ENCODE results near the gene MYO9A.
"Not testable (repeated sequence)": the region's sequence is repeated elsewhere in the genome, so short reads cannot be mapped to it uniquely, and the experiment has no call there.

Gene MYO9A

GRCh38 chr15:71858232-71858631 is 259.7 kb downstream of the MYO9A start:
- H3K36me3 ChIP-seq (ENCODE audit: control insufficient read depth, insufficient read depth, low read length); H3K79me2 ChIP-seq (ENCODE audit: control insufficient read depth, insufficient read depth, low read length); H4K5ac ChIP-seq (ENCODE audit: low read length); H3K18ac ChIP-seq (ENCODE audit: low read length); H3K4me1 ChIP-seq (ENCODE audit: control insufficient read depth, low read depth, low read length); H2BK120ac ChIP-seq (ENCODE audit: low read depth, low read length); H2AK5ac ChIP-seq (ENCODE audit: low read length); DNase-seq; H2BK5ac ChIP-seq (ENCODE audit: low read length); H4K8ac ChIP-seq (ENCODE audit: low read depth, low read length); H3K4me2 ChIP-seq (ENCODE audit: low read length); H3K27me3 ChIP-seq (ENCODE audit: insufficient read depth, low read length, poor library complexity); H3K4ac ChIP-seq (ENCODE audit: low read depth, low read length); H3K79me1 ChIP-seq (ENCODE audit: low read length); H3K27ac ChIP-seq (ENCODE audit: low read depth, low read length); H3K9ac ChIP-seq (ENCODE audit: low read length); H2BK15ac ChIP-seq (replicated peaks; ENCODE audit: low read depth); H3K56ac ChIP-seq (ENCODE audit: low read length); H3K23ac ChIP-seq (ENCODE audit: low read length); H3K4me3 ChIP-seq (ENCODE audit: low read length): not testable (repeated sequence)
- no CpG with 5 or more reads among the region's 4 CpGs for WGBS (ENCODE audit: extremely low coverage, insufficient coverage, low lambda C conversion rate)

GRCh38 chr15:71853543-71853942 is 264.4 kb downstream of the MYO9A start:
- Histone ChIP-seq H3K4me3 (ENCODE audit: low read length) (no peak overlapping the region), H2AK5ac (ENCODE audit: low read length) (no peak overlapping the region), H2BK5ac (ENCODE audit: low read length) (no peak overlapping the region), H4K8ac (ENCODE audit: low read depth, low read length) (no peak overlapping the region), H3K4me2 (ENCODE audit: low read length) (no peak overlapping the region), H3K23ac (ENCODE audit: low read length) (no peak overlapping the region), H3K27me3 (ENCODE audit: insufficient read depth, low read length, poor library complexity) (no peaks in the 10 kb centered on the region), H3K36me3 (ENCODE audit: control insufficient read depth, insufficient read depth, low read length) (no peaks in the 10 kb centered on the region), H3K18ac (ENCODE audit: low read length) (no peak overlapping the region), H4K5ac (ENCODE audit: low read length) (no peak overlapping the region), H3K79me2 (ENCODE audit: control insufficient read depth, insufficient read depth, low read length) (no peaks in the 10 kb centered on the region), H3K4ac (ENCODE audit: low read depth, low read length) (no peak overlapping the region), H3K79me1 (ENCODE audit: low read length) (no peaks in the 10 kb centered on the region), H3K9ac (ENCODE audit: low read length) (no peak overlapping the region), H3K27ac (ENCODE audit: low read depth, low read length) (no peak overlapping the region), H2BK15ac (replicated peaks; ENCODE audit: low read depth) (no peak overlapping the region), H3K56ac (ENCODE audit: low read length) (no peak overlapping the region), H3K4me1 (ENCODE audit: control insufficient read depth, low read depth, low read length) (no peaks in the 10 kb centered on the region), H2BK120ac (ENCODE audit: low read depth, low read length) (no peak overlapping the region)
- no peak for DNase-seq
- no CpG with 5 or more reads among the region's 1 CpG for WGBS (ENCODE audit: extremely low coverage, insufficient coverage, low lambda C conversion rate)

GRCh38 chr15:71844916-71845315 is 273.0 kb downstream of the MYO9A start:
- Histone ChIP-seq H3K36me3 (ENCODE audit: control insufficient read depth, insufficient read depth, low read length) (no peaks in the 10 kb centered on the region), H3K79me2 (ENCODE audit: control insufficient read depth, insufficient read depth, low read length) (no peaks in the 10 kb centered on the region), H3K4me3 (ENCODE audit: low read length) (no peak overlapping the region), H3K4me1 (ENCODE audit: control insufficient read depth, low read depth, low read length) (no peaks in the 10 kb centered on the region), H3K27ac (ENCODE audit: low read depth, low read length) (no peak overlapping the region), H3K4ac (ENCODE audit: low read depth, low read length) (no peak overlapping the region), H3K9ac (ENCODE audit: low read length) (no peak overlapping the region), H2BK15ac (replicated peaks; ENCODE audit: low read depth) (no peak overlapping the region), H2BK5ac (ENCODE audit: low read length) (no peak overlapping the region), H2AK5ac (ENCODE audit: low read length) (no peak overlapping the region), H3K4me2 (ENCODE audit: low read length) (no peak overlapping the region), H3K56ac (ENCODE audit: low read length) (no peak overlapping the region), H3K79me1 (ENCODE audit: low read length) (no peaks in the 10 kb centered on the region), H3K23ac (ENCODE audit: low read length) (no peak overlapping the region), H2BK120ac (ENCODE audit: low read depth, low read length) (no peak overlapping the region), H3K18ac (ENCODE audit: low read length) (no peak overlapping the region), H3K27me3 (ENCODE audit: insufficient read depth, low read length, poor library complexity) (peaks cover 2% of the 10 kb centered on the region), H4K5ac (ENCODE audit: low read length) (no peak overlapping the region), H4K8ac (ENCODE audit: low read depth, low read length) (no peak overlapping the region)
- no CpG with 5 or more reads among the region's 2 CpGs for WGBS (ENCODE audit: extremely low coverage, insufficient coverage, low lambda C conversion rate)
- no peak for DNase-seq

GRCh38 chr15:71841563-71841962 is 276.4 kb downstream of the MYO9A start:
- Histone ChIP-seq H3K4me3 (ENCODE audit: low read length) (no peak overlapping the region), H3K9ac (ENCODE audit: low read length) (no peak overlapping the region), H3K23ac (ENCODE audit: low read length) (no peak overlapping the region), H2BK5ac (ENCODE audit: low read length) (no peak overlapping the region), H3K18ac (ENCODE audit: low read length) (no peak overlapping the region), H2BK15ac (replicated peaks; ENCODE audit: low read depth) (no peak overlapping the region), H2AK5ac (ENCODE audit: low read length) (no peak overlapping the region), H4K8ac (ENCODE audit: low read depth, low read length) (no peak overlapping the region), H3K36me3 (ENCODE audit: control insufficient read depth, insufficient read depth, low read length) (no peaks in the 10 kb centered on the region), H3K27ac (ENCODE audit: low read depth, low read length) (no peak overlapping the region), H4K5ac (ENCODE audit: low read length) (no peak overlapping the region), H3K4ac (ENCODE audit: low read depth, low read length) (no peak overlapping the region), H3K56ac (ENCODE audit: low read length) (no peak overlapping the region), H3K27me3 (ENCODE audit: insufficient read depth, low read length, poor library complexity) (peaks cover 2% of the 10 kb centered on the region), H3K79me2 (ENCODE audit: control insufficient read depth, insufficient read depth, low read length) (no peaks in the 10 kb centered on the region), H2BK120ac (ENCODE audit: low read depth, low read length) (no peak overlapping the region), H3K4me1 (ENCODE audit: control insufficient read depth, low read depth, low read length) (no peaks in the 10 kb centered on the region), H3K79me1 (ENCODE audit: low read length) (no peaks in the 10 kb centered on the region), H3K4me2 (ENCODE audit: low read length) (no peak overlapping the region)
- no CpG with 5 or more reads among the region's 3 CpGs for WGBS (ENCODE audit: extremely low coverage, insufficient coverage, low lambda C conversion rate)
- DNase-seq, result peak; percentile 10

- Histone ChIP-seq H3K18ac (ENCODE audit: low read length) (no peak overlapping the region), H2AK5ac (ENCODE audit: low read length) (no peak overlapping the region), H3K27ac (ENCODE audit: low read depth, low read length) (no peak overlapping the region), H4K5ac (ENCODE audit: low read length) (no peak overlapping the region), H3K56ac (ENCODE audit: low read length) (no peak overlapping the region), H4K8ac (ENCODE audit: low read depth, low read length) (no peak overlapping the region), H3K79me2 (ENCODE audit: control insufficient read depth, insufficient read depth, low read length) (no peaks in the 10 kb centered on the region), H3K27me3 (ENCODE audit: insufficient read depth, low read length, poor library complexity) (no peaks in the 10 kb centered on the region), H3K79me1 (ENCODE audit: low read length) (no peaks in the 10 kb centered on the region), H3K23ac (ENCODE audit: low read length) (no peak overlapping the region), H2BK15ac (replicated peaks; ENCODE audit: low read depth) (no peak overlapping the region), H3K9ac (ENCODE audit: low read length) (no peak overlapping the region), H3K4me2 (ENCODE audit: low read length) (no peak overlapping the region), H3K4me3 (ENCODE audit: low read length) (no peak overlapping the region), H3K4ac (ENCODE audit: low read depth, low read length) (no peak overlapping the region), H3K4me1 (ENCODE audit: control insufficient read depth, low read depth, low read length) (no peaks in the 10 kb centered on the region), H3K36me3 (ENCODE audit: control insufficient read depth, insufficient read depth, low read length) (no peaks in the 10 kb centered on the region), H2BK5ac (ENCODE audit: low read length) (no peak overlapping the region), H2BK120ac (ENCODE audit: low read depth, low read length) (no peak overlapping the region)
- DNase-seq, result no peak
- no CpG with 5 or more reads among the region's 2 CpGs for WGBS (ENCODE audit: extremely low coverage, insufficient coverage, low lambda C conversion rate)
Measured at GRCh38 chr15:71830981-71831380, 287.0 kb downstream of the MYO9A start.

- Histone ChIP-seq H3K56ac (ENCODE audit: low read length) (no peak overlapping the region), H3K36me3 (ENCODE audit: control insufficient read depth, insufficient read depth, low read length) (no peaks in the 10 kb centered on the region), H4K5ac (ENCODE audit: low read length) (no peak overlapping the region), H2AK5ac (ENCODE audit: low read length) (no peak overlapping the region), H4K8ac (ENCODE audit: low read depth, low read length) (no peak overlapping the region), H2BK15ac (replicated peaks; ENCODE audit: low read depth) (no peak overlapping the region), H3K23ac (ENCODE audit: low read length) (no peak overlapping the region), H2BK5ac (ENCODE audit: low read length) (no peak overlapping the region), H3K79me2 (ENCODE audit: control insufficient read depth, insufficient read depth, low read length) (no peaks in the 10 kb centered on the region), H3K4me1 (ENCODE audit: control insufficient read depth, low read depth, low read length) (no peaks in the 10 kb centered on the region), H3K27ac (ENCODE audit: low read depth, low read length) (no peak overlapping the region), H2BK120ac (ENCODE audit: low read depth, low read length) (no peak overlapping the region), H3K79me1 (ENCODE audit: low read length) (no peaks in the 10 kb centered on the region), H3K4me2 (ENCODE audit: low read length) (no peak overlapping the region), H3K9ac (ENCODE audit: low read length) (no peak overlapping the region), H3K4me3 (ENCODE audit: low read length) (no peak overlapping the region), H3K18ac (ENCODE audit: low read length) (no peak overlapping the region), H3K27me3 (ENCODE audit: insufficient read depth, low read length, poor library complexity) (no peaks in the 10 kb centered on the region), H3K4ac (ENCODE audit: low read depth, low read length) (no peak overlapping the region)
- no CpG with 5 or more reads among the region's 5 CpGs for WGBS (ENCODE audit: extremely low coverage, insufficient coverage, low lambda C conversion rate)
- no peak for DNase-seq
Measured at GRCh38 chr15:71826196-71826595, 291.8 kb downstream of the MYO9A start.

Measured in mesendoderm (in vitro differentiated cells).